HG02763 (cell line): Measurements from ENCODE around the gene MED12L.

ENCODE experiments used
- ATAC-seq: cut with Tn5 transposase; IDR thresholded peaks from one replicate; pipeline ENCODE4 v1.9.1; 2021; ENCODE audit warnings: mild to moderate bottlenecking, moderate library complexity; ENCODE audit not compliant: unreplicated experiment

The MED12L gene

DNA sequence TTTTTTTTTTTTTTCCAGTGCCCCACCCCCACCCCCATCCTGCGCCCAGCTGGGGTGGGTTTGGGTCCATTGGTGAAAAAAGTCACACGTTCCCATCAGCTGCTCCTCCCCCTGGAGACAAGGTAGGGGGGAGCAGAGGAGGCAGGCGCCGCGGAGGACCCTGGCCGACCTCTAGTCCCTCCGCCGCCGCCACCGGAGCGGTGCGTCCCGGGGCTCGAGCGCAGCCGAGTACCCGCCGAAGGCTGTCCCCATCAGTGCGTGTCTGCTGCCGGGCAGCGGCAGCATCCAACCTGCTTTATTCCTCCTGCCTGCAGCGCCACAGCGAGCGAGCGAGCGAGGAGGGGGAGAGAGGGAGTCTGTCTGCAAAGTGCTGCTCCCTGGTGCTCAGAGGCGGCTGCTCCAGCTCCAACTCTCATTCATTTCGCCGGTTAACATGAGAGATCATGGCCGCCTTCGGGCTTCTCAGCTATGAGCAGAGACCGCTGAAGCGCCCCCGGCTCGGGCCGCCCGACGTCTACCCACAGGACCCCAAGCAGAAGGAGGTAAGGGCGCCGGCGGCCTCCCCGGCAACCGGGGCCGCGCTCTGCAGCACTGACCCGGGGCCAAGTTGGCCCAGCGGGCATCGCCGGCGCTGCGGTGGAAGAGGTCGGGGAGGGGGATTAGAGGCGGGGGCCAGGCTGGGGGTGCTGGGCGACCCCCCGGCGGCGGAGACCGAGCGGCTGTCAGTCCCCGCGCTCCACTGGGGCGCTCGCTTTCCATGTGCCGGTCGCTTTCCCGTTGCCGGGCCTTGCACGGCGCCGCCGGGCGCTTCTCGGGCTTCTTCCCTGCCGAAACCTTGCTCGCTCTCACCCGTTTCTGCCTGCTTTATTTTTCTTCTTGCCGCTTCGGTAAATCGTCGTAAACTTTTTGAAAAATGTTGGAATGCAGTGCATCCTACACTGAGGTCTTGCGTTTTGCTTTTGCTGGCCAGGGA, 1.3 kb downstream of the MED12L start:
- ATAC-seq = peak; percentile 61

- no peak for ATAC-seq
Observed at GRCh38 chr3:151087648-151088047, 2.2 kb downstream of the MED12L start.

DNA sequence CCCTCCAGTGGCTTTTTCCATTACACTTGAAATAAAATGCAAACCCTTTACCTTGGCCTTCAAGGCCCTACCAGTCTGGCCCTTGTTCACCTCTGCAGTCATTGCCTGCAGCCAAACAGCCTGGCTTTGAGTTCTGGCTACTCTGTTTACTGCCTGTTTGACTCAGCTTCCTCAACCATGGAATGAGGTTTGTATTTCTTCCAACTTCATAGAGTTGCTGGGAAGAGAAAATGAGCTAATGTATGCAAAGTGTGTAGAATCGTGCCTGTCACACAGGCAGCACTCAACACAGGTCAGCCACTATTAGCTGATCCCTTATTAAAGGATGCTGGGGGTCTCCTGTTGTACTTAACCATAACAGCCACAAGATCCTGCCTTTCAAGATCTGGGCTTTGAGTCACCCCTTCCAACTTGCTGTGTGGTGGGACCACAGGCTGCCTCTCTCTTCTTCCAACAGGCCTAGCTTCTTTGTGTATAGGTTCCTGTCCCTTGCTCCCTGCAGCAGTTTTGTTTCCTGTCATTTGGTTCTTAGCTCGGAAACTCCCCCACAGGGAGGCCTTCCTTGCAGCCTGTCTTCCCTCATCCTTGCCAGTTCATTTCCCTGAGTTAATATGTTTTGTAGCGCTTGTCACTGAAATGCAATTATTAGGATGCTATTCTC, 6.4 kb downstream of the MED12L start:
- ATAC-seq = no peak

DNA sequence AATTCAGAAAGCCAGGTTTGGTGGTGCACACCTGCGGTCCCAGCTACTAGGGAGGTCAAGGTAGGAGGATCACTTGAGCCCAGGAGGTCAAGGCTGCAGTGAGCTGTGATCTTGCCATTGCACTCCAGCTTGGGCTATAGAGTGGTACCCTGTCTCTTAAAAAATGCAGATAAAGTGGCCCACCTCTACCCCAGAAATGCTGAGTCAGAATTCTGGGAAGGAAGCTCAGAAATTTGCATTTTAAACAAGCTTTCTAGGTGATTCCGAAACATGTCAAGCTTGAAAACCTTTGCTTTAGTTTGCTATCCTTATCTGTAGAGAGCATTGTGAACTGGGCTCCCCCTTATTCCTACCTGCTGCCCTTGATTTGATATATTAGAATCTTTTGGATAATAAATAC, 7.7 kb downstream of the MED12L start:
- no peak for ATAC-seq

DNA sequence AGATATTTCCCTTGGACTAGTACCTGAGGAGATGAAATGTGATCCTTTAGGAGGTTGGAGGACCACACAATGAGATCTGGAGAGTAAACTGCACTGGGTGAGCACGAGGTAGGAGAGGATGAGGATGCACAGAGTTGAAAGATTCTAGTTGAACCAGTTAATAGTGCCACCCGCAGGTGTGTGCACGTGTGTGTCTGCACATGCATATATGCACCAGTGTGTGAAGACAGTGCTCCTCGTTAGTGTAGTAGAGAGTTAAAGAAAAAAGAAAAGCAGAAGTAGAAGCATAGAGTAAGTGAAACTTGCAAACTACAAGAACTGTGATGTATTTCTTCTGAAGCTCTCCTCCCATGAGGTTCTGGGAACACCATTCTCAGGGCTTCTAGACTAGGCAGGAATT, 8.4 kb downstream of the MED12L start:
- ATAC-seq = no peak

- no peak for ATAC-seq
Observed at GRCh38 chr3:151096716-151097115, 11.3 kb downstream of the MED12L start.

- no peak for ATAC-seq
Observed at GRCh38 chr3:151100076-151100475, 14.6 kb downstream of the MED12L start.

- no peak for ATAC-seq
Observed at GRCh38 chr3:151101270-151101969, 16.0 kb downstream of the MED12L start.

DNA sequence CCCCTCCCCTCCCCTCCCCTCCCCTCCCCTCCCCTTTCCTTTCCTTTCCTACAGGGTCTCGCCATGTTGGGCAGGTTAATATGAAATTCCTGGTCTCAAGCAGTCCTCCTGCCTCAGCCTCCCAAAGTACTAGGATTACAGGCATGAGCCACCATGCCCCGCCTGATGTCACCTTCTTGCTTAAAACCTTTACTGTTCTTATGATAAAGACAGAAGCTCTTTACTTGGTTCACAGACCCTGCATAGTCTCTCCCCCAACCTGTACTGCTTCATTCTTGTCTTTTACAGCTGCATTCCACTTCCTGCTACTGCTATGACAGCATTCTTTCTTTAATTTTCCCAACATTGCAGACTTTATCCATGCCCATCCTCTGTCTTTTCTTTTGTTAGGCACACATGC, 20.8 kb downstream of the MED12L start:
- no peak for ATAC-seq

DNA sequence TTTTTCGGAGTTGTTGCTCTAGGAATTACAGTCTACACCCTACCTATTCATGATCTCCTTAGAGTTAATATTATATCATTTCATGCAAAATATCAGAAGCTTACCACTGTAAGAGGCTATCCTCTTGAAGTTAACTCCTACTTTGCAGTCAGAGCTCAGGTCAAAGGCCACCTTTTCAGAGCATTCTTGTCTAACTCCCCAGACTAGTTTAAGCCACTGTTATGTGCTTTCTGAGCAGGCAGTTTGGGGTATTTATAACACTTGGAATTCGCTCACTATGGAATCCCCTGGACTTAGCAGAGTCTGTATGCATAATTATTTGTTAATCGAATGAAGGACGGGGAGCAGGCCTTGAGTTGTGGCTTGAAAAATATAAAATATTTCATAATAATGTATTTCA, 21.7 kb downstream of the MED12L start:
- no peak for ATAC-seq

DNA sequence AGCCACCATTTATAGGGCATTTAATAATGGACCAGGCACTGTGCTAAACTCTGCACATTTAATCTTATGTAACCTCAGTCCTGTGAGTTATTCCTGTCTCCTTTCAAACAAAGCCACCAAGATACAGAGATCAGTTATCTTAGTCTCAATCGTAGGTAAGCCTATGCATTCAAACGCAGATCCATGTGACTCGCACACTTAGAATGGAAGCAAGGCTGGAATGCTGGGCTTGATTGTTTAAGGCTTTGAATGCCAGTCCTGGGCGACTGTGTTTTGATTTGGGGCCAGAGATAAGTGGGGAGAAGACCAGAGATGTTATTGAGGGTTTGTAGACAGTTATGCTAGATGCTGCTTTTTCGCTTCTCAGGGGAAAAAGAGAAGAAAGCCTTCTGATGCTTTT, 22.2 kb downstream of the MED12L start:
- ATAC-seq = no peak

DNA sequence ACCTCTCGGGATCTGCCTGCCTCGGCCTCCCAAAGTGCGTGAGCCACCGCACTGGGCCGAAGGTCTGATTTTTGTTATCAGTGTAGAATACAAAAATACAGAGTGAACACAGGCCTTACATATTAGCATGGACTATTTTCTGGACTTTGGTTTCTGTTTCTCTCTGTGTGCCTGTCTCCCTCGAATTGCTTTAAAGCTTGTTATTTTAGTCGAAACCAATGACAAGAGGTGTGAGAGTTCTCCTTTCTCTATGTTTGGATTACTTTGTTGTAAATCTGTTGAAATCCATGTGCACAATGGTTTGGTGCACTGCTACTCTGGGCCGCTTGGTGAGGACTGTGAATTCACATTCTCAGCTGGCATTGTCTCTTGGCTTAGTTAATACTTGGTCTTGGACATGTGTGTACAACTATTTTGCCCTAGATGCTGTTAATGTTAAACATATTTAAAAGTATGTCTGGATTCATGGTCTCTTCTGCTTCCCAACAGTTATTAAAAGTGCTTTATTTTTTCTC, 23.9 kb downstream of the MED12L start:
- no peak for ATAC-seq

GRCh38 chr3:151112731-151113130, 27.3 kb downstream of the MED12L start:
- ATAC-seq = no peak

DNA sequence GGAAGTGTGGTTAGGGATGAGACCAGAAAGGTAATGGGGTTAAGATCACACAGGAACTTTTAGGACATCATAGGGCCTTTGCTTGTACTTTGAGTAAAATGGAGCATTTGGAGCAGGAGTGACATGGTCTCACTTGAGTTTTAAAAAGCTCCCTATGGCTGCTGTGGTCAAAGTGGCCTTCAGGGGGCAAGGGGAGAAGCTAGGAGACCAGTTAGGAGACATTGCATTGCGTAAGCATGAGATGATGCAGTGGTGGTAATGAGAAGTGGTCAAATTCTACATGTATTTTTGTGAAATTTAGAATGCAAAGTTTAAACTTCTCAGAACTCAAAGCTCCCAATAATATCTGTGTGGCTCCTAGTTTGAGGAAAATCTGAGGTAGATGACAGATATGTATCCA, 27.9 kb downstream of the MED12L start:
- no peak for ATAC-seq

DNA sequence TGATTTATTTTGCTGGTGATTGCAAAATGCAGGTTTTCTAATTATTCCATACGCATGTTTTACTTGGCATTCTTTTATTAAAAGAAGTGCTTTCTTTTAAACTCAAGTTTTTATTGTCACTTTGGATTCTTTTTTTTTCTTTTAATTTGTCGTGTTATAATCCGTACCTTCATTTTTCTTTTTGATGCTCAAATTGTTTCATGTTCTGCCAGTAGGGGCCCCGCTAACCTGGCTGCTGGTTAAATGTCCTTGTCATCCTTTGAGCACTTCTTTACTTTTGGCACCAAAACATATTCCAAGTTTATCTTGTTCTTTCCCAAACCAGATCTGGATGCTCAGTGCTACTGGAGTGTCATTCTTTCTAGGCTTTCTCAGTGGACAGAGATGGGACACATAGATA, 31.6 kb downstream of the MED12L start:
- ATAC-seq = no peak

GRCh38 chr3:151119188-151119587, 33.7 kb downstream of the MED12L start:
- ATAC-seq = no peak

DNA sequence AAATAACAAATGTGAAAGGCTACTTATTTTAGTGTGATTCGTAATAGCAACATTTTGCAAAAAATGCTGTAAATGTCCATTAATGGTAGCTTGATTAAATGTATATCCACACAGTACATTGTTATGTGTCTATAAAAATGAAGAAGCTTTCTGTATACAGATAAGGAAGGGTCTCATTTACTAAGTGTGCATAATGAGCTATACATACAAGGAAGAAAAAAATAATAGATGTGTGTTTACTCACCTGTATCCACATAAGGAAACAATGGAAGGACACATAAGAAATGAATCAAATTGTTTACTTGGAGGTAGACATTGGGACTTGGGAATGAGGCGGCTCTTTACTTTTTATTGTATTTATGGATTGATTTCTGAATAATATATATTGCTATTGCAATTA, 34.9 kb downstream of the MED12L start:
- no peak for ATAC-seq

DNA sequence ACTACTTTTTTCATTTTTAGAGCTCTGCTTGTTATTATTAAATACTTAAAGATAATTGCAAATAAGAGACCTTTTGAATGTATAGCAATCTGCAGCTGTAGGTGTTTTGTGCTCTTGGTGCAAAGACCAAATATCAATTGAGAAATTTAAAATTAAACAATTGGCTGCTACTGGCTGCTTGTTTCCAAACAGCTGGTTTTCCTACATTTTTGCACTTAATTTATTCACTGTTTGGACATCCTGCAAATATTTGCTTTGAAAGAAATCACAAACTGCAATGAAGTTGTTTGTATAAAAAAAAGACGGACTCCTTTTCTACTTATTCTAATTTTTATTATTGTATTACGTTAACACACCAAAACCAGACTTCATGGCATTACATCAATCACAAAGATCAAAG, 35.6 kb downstream of the MED12L start:
- no peak for ATAC-seq

GRCh38 chr3:151123827-151124226, 38.4 kb downstream of the MED12L start:
- ATAC-seq = no peak

DNA sequence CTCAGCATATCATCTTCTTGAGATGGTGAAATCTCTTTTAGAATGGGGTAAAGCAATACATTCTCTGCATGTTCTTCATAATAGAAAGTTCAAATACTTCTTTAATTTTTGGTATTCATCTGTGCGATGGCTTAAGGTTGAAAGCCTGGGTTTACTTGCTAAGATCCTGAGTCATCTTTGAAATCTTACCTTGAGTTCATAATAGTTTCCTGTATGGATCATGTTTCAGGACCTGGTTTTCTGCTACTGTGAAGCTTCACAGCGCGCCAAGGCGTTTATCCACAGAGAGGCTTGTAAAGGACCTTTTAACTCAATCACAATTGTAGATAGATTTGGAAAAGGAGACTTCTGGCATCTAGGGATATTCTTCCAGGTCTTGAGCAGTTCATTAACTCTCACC, 39.0 kb downstream of the MED12L start:
- ATAC-seq = no peak

DNA sequence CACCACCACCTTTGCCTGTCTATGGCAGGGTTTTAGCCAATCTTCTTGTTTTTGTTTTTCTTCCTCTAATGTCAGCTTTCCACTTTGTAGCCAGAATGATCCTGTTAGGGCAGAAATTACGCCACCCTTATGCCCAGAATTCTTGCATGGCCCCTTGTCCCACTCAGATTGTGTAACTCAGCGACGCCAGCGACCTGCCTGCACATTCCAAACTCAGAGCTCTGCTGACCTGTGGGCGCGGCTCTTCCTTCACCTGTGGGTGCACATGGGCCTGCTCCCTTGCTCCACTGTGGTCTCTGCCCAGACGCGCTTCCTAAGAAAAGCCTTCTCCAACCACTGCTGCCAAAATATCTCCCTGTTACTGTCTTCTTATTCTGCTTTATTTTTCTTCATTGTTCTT, 45.0 kb downstream of the MED12L start:
- ATAC-seq = no peak
